Activated CD8-positive, alpha-beta memory T cell treated with anti-CD3 and anti-CD28 coated beads, Interleukin-2, amount 50 U/mL, for 24 hours (primary cell): ENCODE results near the gene ANO10.

ENCODE experiments used
- DNase-seq: peaks from one replicate; pipeline ENCODE4 v3.0.0-alpha.2; 2020; ENCODE audit errors: extremely low read depth

The ANO10 gene

DNA sequence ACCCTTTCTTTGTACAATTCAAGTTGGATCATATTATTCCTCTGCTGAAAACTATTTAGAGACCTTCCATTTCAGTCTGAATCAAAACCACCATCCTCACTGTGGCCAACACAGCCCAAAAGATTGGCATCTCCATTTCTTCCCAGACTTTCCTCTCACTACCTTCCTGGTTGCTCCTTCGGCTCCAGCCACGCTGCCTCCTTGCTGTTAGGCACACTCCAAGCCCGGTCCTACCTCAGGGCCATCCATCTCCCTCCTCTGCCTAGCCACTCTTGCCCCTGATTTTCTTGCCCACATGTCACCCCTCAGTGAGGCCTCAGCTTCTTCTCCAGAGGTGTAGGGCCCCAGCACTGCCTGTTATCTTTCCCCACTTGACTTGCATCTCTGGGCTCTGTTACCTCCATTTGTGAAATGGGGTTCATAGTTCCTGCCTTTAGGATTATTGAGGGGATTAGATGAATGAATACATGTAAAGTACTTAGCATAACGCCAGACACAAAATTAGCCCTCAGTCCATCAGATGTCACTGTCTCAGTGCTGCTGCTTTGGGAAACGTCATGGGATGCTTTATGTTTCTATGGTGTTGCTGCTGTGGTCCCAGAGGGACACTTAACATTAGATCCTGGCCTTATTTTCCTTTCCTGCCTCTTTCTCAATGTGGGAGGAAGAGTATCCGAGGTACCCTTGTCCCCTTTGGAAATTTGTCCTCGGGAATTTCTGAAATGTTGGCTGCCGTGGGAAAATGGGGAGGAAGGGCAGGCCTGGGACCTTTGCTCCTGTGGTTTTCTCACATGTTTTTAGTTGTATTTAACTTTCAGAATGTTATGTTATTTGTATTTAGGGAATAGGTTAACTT, 304.1 kb downstream of the ANO10 start:
- no peak for DNase-seq

DNA sequence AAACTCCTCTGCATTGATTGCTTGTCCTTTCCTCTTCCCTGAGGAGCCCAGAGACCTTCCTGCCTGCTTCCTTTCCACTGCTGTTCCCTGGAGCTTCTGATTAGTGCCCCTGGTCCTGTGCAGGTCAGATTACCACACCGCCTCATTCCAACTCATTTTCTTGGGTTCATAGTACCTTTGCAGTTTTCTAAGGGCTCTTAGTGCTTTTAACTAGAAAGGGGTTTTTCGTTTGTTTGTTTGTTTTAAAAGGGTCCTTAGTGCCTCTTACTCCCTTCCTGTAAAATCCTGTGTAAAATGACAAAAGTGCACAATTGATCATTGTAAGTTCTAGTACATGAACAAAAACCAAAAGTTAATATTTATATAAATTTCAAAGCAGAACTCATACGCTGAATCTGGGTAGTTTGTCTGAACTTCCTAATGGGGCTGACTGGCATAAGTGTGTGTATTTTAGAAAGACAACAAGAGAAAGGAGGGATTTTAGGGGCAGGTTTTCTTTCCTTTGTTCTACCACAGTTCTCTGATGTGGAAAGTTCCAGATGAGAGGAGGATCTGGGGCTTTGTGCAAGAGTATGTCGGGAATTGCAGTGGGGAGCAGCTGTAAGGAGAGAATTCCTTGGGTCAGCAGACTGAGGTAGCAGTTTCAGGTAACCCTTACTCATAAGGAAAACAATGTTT, 304.9 kb downstream of the ANO10 start:
- DNase-seq = no peak
